AG10803 (cell line): Measurements from ENCODE around the gene OMD.

Experiments used
- DNase-seq: peaks from one replicate; pipeline ENCODE4 v3.0.0; 2010; ENCODE audit warnings: low read depth
- H3K4me3 ChIP-seq: 2 replicates; pipeline ENCODE4 v1.5.1; 2011; ENCODE audit warnings: mild to moderate bottlenecking, low read length, control low read depth
- CTCF ChIP-seq: conservative IDR thresholded peaks from 2 replicates; pipeline ENCODE4 v1.5.1; 2011; ENCODE audit warnings: mild to moderate bottlenecking, low read length, control low read depth, inconsistent platforms

OMD gene

GRCh38 chr9:92378865-92379560 lies 45.3 kb downstream of the OMD start:
- no peak overlapping the region for H3K4me3 ChIP-seq
- no peak for TF ChIP-seq CTCF
- DNase-seq, result peak; percentile 65

GRCh38 chr9:92377876-92378275 lies 46.4 kb downstream of the OMD start:
- no peak for TF ChIP-seq CTCF
- no peak for DNase-seq
- no peak overlapping the region for H3K4me3 ChIP-seq

- TF ChIP-seq CTCF, result no peak
- no peak overlapping the region for H3K4me3 ChIP-seq
- DNase-seq, result no peak
Measured at GRCh38 chr9:92373167-92373566, 51.1 kb downstream of the OMD start.

- TF ChIP-seq CTCF, result no peak
- no peak overlapping the region for H3K4me3 ChIP-seq
- no peak for DNase-seq
Measured at GRCh38 chr9:92369075-92369474, 55.2 kb downstream of the OMD start.
